ENCODE results near the gene CRCP.

DNA sequence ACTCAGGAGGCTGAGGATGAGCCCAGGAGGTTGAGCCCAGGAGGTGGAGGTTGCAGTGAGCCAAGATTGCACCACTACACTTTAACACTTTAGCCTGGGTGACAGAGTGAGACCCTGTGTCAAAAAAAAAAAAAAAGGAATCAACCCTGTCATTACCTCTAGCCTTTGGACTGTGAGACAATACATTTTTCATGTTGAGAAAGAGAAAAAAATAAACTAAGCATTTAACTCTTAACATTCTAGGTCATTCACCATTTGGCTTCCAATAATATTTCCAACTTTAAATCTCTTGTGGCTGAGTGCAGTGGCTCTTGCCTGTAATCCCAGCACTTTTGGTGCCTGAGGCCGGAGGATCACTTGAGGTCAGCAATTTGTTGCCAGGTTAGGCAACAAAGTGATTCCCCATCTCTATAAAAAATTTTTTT, 48.6 kb downstream of the CRCP start:
- TF ChIP-seq, protein P1, sequence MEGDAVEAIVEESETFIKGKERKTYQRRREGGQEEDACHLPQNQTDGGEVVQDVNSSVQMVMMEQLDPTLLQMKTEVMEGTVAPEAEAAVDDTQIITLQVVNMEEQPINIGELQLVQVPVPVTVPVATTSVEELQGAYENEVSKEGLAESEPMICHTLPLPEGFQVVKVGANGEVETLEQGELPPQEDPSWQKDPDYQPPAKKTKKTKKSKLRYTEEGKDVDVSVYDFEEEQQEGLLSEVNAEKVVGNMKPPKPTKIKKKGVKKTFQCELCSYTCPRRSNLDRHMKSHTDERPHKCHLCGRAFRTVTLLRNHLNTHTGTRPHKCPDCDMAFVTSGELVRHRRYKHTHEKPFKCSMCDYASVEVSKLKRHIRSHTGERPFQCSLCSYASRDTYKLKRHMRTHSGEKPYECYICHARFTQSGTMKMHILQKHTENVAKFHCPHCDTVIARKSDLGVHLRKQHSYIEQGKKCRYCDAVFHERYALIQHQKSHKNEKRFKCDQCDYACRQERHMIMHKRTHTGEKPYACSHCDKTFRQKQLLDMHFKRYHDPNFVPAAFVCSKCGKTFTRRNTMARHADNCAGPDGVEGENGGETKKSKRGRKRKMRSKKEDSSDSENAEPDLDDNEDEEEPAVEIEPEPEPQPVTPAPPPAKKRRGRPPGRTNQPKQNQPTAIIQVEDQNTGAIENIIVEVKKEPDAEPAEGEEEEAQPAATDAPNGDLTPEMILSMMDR (IDR thresholded peaks at IDR 0.05; ENCODE audit: low read length), result no peak
- no peak for TF ChIP-seq EZH2phosphoT487 (IDR thresholded peaks at IDR 0.05; ENCODE audit: low read length)
- no peak for TF ChIP-seq EZH2 (optimal IDR thresholded peaks at IDR 0.05; ENCODE audit: low read depth, low read length)

Measured in MM.1S (cell line).